HG03135 (cell line): ENCODE measurements around the gene AOPEP.

ENCODE experiments used
- ATAC-seq: cut with Tn5 transposase; IDR thresholded peaks from one replicate; pipeline ENCODE4 v1.9.1; 2021; ENCODE audit warnings: mild to moderate bottlenecking, moderate library complexity; ENCODE audit not compliant: unreplicated experiment

AOPEP gene

DNA sequence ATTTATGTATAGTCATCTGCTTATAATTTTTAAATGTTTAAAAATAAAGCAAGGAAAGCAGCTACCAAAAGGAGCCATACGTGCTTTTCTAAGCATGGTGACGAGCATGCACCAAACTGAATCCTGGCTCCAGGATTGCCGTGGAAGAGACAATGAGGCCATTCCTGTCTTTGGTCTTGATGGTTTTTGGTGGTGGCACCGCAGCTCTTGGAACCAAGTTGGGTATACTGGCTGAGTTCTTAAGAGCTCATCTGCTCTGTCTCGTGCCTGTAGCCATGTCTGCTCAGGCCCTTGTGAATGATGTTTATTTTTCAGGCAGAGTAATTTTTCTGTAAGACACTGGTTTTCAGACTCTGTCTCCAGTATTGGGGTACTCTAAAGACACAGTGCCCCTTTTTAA, 345.0 kb downstream of the AOPEP start:
- no peak for ATAC-seq

DNA sequence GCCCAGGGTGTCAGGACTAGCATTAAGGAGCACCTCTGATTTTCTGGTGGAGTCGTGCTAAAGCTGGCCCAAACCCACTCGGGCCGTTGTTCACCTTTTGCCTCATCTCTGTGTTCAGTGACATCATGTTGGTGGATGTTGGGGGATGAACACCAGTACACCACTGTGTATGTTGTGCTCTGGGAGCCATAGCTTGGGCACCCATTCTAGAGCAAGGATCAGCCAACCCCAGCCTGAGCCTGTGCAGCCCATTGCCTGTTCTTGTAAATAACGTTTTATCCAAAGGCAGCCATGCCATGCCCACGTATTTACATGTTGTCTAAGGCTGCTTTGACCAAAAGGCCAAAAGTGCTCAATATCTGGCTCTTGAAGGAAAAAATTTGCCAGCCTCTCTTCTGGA, 345.4 kb downstream of the AOPEP start:
- ATAC-seq, result no peak

DNA sequence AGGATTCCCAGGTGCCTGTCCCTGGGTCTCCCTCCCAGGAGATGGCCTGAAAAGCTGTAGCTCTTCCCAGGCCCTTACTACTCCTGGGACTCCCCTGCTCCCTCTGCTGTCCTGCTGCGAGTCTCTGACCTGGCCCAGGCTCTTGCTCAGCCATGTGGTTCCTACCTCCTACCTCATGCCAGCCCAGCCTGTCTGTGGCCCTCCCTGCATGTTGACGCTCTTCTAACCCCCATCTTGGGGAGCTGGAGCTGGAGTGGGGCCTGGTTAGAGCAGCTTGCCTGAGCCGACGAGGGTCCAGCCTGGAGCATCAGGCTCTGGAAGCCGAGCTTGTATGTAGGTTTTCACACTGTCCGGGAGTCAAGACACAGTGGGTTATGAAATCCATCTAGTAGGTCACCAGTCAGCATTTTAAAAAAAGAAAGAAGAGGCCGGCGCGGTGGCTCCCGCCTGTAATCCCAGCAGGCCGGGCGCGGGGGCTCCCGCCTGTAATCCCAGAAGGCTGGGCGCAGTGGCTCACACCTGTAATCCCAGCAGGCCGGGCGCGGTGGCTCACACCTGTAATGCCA, 346.6 kb downstream of the AOPEP start:
- no peak for ATAC-seq

DNA sequence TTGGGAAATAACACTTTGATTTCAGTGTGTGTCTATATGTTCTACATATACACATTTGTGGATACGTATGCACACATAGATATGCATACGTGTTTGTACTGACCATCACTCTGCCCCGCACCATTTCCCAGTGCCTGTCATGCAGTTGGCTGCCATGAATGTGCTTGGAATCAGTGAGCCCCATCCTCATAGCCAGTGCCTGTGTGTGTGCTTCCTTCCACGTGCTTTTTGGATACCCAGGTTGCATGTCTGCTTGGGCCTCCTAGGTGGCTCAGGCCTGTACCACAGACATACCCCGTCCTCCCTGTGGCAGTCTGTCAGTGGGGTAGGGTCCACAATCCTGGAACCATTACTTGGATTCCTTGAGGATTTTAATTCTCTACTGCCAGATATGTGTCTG, 347.4 kb downstream of the AOPEP start:
- ATAC-seq, result no peak

DNA sequence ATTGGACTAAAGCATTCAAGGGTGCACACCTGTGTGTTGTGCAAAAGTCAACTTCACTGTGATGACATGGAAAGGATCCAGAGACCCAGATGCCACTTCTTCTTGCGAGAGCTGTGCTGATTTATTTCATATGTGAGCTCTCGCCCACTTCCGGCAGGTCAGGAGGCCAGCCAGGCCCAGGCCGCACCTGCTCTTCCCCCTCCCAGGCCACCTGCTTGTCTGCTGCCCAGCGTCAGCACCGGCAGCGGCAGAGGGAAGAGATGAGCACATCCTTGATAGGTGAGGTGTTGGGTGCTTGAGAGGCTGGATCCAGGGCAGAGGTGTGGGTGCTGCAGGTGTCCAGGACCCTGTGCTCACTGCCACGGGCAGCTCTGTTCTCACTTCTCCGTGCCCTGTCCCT, 348.1 kb downstream of the AOPEP start:
- no peak for ATAC-seq

DNA sequence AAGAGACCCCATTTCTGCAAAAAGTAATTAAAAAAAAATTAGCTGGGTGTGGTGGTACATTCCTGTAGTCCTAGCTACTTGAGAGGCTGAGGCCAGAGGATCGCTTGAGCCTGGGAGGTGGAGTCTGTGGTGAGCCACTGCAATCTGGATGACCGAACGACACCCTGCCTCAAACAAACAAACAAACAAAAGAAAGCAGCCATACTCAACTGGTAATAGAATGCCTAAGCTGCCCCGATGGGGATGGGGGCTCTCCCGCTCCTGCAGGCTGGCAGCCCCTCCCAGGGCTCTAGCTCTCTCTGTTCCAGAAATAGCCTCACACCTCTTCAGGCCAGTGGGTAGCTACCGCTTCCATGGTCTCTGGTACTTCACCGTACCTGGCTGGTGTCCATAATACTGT, 349.2 kb downstream of the AOPEP start:
- no peak for ATAC-seq

DNA sequence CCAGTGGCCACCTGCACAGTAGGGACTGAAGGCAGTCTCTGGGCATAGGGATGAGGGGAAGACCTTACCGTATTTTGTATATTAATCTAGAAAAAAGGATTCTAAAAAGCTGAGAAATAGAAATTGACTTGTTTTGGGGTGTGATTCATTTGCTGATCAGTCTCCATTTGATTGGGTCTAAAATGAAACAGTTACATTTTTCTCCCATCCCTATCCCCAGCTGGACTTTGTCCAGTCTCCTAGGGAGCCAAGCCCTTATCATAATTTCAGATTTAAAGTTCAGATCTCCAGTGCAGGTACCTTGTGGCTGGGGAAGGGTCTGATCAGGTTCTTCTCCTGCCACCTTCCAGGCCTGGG, 350.2 kb downstream of the AOPEP start:
- ATAC-seq, result no peak

DNA sequence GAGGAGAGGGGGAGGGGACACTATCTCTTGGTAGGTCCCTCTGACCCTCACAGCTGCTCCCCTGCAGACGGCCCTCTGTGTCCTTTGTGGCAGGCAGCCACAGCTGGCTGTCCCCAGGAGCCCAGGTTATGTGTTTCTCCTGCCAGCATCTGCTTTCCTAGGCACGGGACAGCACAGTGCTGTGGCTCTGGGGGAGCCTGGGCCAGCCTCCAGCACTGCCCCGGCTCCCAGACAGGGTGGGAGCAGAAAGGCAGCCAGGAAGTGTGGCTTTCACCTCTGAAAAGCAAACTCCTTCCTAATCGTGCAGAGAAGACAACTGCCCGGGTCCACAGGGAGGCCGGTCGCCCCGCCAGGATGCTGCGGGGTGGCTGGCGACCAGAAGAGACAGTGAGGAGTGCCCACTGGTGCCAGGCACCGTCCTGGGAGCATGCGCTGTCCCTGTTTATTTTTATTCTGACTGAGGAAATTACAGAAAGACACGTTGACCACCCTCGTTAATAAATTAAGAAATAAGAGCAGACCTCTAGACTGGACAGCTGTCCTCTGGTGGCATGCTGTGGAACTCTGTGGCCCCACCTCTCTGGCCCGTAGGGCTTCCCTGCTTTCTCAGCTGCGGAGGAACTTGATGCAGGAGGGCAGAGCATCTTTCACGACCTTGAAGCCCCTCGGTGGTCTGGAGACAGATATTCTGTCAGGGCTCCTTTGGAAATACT, 350.7 kb downstream of the AOPEP start:
- no peak for ATAC-seq

DNA sequence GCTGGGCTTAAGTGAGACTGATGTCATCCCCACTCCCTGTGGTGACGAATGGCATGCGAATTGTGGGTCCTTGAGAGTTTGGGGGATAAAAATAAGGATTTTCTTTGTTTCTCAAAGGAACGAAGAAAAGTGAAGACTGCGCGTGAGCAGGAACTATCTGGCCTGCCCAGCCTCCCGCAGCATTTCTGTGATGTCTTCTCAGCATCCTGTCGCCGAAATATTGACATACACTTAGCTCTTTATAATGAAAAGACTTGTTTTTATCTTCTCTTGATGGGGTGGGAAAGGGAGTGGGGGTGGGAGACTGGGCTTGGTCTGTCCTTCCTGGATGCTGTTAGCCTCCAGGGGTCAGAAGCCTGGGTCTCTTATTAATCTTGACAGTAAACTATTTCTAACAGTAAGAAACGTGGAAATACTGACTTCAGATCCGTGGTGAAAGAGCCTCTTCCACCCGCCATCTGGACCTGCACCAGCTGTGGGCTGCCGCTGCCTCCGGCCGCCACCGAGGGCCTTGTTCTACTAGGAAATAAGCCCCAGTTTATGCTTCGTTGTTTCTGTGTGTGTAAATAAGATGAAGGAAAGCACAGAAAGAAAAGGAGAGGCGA, 351.4 kb downstream of the AOPEP start:
- ATAC-seq, result no peak

DNA sequence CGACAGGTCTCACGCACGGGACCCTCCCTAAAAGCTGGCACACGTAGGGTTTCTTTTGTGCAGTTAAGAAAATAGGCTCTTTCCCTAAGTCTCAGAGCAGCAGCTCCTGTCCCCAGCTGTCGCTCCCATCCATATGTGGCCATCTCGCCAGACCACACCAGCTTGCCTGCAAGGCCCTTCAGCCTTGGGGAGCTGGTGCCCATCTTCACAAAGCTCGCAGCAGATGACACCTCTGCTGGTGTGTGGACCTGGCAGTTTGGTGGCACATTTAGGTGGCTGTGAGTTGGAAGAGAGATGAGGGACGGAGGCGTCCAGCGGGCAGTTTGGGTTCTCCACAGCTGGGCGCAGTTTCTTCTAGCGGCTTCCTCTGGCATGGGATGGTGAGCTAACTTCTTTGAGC, 352.0 kb downstream of the AOPEP start:
- no peak for ATAC-seq

DNA sequence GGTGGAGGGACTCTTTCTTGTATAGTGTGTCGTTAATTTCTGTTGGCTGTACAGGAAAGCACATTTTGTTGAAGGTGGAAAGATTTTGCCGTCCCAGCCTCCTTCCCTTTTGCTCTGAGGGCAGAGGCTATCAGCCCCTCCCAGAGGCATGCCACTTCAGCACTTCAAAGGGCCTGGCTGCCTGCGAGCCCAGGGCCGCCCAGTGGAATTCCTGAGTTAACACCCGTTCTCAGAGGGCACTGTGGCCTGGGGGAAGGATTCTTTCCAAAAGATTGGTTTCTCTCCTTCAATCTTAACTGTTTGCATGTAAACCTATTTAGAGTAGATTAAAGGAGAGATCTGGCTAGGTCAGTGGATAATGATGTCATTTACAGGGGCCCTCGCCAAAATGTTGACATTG, 352.4 kb downstream of the AOPEP start:
- ATAC-seq, result no peak

DNA sequence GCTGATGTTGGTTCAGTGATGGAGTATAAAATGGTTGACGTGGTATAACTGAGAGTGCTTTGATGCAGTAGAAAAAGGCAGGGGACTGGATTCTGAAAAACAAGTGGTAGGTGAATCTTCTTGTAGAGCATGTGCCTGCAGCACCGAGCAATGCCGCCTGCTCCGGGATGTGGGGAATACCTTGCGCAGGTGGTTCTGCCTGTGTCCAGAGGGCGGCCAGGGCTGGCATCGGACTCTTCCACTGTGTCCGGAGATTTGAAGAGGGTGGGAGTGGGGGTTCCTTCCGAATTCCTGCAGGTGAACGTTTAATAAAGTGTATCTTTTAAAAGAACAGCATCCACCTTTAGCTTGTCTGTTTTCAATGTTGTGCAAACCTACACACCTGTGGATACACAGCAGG, 353.0 kb downstream of the AOPEP start:
- ATAC-seq, result no peak

DNA sequence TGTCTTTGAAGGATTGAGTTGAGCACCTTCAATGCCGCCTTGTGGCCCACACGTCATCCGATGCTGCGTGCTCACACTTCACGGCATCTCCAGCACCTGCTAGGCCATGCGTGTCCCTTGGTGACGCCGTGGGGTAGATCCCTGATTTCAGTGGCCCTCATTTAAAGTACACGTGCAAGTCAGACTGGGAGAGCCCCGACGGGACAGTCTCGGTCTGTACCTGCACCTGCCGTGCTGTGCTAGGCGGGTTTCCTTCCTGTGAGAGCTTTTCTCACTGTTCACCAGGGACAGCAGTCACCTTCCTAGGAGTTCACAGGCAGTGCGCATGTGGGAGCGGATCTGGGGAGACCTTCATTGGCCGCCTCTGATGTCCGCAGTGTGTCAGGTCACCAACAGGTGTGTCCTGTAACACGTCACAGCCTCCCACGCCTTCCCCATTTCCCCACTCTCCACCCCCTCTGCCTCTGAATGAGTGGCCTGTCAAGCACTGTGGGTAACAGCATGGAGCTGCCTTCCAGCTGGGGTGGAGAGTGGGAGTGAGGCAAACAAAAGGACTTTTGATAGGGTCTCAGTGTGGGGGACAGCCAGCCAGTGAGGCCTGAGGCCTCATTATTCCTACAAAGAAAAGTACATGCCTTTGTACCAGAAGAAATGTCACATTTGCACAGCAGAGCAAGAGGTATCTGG, 354.6 kb downstream of the AOPEP start:
- no peak for ATAC-seq

DNA sequence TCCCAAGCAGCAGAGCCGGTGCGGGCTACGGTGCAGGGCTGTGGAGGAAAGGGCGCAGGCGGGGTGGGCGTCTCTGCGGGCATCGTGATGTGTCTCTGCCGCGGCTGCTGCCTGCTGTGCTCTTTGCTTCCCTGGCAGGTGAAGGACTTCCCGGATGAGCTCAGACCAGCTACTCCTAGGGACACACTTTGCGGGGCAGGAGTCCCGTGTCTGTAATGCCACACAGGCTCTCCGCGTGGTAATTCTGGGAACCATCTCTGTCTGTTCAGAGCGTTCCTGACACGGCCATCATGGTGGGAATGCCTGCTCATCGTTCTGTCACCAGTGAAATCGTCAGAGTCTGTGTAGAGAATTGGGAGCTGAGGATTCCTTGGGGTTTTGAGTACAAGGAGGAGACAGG, 355.5 kb downstream of the AOPEP start:
- no peak for ATAC-seq

DNA sequence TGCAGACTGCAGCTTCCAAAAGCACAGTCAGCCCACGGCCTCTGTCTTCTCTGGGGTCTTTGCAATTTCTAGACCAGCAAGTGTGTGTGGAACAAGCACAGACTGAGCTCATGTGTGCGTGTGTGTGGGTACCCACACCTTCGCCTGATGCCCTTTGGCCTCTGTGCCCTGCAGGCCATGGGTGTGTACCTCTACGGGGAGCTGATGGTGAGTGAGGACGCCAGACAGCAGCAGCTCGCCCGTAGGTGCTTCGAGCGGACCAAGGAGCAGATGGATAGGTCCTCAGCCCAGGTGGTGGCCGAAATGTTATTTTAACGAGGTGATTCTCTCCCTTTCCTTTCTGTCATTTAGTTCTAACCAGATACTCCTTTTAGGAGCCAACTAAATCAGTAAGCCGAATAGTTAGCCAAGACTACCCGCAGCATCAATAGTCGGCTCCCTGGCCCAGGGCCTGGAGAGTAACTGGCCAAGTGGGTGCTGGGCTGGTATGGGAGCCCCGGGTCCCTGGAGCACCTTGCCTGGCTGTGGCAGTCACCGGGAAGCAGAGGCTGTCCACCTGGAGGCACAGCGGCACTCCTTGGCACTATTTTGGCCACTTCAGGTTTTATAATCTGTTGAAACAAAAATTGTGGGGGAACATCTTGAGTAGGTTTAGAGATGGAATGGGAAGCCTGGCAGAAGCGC, 356.0 kb downstream of the AOPEP start:
- no peak for ATAC-seq

DNA sequence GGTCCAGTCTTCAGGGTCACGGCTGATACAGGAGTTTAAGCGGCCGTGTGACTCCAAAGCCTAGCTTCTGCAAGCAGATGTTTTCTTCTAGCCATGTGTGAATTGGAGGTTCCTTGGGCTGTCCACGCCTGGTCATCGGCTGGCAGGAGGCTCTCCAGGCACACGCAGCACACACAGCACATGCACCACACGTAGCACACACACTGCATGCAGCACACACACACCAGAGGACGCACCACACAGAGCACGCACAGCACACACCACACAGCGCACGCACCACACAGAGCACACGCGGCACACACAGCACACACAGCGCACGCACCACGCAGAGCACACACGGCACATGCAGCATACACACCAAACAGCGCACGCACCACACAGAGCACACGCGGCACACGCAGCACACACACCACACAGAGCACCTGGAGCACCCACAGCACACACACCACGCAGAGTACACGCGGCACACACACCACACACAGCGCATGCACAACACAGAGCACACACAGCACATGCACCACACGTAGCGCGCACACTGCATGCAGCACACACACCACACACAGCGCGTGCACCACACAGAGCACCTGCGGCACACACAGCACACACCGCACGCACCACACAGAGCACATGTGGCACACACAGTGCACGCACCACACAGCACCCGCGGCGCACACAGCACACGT, 356.7 kb downstream of the AOPEP start:
- ATAC-seq, result no peak

DNA sequence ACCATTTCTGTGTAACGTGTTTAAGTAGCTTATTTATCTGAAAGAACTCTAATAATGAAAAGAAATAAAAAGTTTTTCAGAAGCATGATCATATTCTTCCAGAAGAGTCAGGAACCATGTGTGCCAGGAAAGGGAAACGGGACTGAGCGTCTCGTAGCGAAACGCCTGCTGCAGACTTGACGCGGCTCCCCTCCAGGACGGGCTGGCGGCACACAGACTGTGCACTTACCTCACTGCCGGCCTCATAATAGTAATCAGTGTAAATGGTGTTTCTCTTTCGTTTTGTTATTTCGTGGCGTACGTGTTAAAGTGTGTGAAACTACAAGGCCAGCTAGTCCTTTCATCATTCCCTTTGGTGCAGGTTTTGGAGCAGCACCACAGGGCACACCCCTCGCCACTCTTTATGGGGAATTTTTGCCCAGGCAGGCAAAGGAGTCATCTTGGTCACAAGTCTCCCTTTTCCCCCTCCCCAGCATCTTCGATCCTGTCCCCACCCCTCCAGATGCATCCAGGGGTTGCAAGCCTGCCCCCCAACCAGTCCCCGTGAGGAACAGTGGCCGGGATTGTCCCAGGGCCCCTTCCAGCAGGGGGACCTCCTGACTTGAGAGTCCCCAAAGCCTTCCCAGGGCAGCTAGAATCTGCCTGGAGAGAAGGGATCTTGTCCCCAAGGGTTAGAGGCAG, 357.9 kb downstream of the AOPEP start:
- ATAC-seq, result no peak

DNA sequence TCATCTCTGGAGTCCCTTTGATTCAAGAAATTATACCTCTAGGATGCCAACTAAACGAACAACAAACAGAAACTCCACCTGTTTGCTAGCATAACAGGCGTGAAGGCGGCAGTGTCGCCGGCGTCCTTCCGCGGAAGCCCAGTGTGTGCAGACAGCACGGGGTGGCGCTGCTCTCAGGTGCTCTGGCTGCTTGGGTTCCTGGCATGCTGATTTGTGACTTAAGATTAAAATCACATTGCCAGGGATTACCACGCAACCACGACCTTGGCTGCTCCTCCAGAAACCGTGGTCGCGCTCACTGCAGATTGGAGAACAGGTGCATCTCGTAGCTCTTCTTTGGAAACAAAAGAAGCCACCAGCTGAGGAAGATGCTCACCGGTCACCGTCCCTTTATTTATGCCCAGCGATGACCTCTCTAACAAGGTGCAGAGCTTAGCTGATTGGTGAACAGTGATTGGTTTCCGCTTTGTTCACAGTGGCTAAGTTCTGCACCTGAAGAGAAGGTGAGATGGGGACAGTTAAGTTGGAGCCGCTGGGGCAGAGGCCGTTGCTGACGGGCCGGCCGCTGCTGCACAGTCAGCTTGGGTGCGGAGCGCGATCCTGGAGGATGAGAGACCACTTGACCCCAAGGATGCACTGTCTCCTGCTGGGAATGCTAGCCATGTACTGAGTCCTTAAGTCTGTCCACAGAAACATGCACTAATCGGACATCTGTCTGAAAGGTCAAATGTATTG, 358.7 kb downstream of the AOPEP start:
- no peak for ATAC-seq

DNA sequence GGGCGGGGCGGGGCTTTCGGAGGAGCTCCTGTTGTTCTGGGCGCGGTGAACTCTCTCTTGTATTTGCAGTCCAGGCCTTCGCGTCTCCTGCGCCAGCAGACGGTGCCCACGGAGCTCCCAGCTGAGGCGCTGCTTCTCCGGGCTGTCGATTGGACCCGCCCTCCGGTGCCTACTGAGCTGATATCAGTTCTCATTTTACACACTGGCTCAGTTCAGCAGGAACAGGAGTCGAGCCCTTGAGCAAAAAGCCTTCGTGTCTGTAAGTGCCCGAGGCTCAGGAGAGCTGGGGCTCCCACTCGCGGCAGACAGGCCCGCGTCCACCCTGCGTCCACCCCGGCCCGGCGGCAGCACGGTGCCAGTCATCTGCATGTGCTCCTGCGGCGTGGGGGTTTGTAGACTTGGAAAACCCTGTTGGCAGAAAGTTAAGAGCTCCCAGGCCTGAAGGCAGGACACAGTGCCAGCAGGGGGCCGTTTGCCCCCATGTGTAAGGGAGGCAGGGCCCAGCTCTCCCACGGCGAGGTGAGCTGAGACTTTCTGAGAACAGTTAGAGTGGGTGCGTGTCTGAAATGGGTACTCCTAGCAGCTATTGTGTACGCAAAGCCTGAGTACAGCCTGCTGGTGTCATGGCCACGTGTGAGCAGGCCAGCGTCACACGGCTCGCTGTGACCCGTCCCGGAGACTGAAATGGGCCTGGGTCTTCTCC, 359.5 kb downstream of the AOPEP start:
- ATAC-seq, result no peak
